Karpas-422 (cell line): ENCODE measurements around the gene GLIPR1L2. TPM values are rescaled to one million over a fixed set of nuclear protein-coding genes. Genes with fewer than 3 reads are reported as not detected.
A peak's percentile ranks its signal among the peaks of the same experiment; 100 is the strongest.

Experiments
- DNase-seq: peaks from one replicate; pipeline ENCODE4 v3.0.0-alpha.2; 2015
- H2AFZ ChIP-seq: fragments of 200-600 bp; sonication (generic); 2 replicates; pipeline ENCODE4 v1.6.1; 2014; ENCODE audit warnings: antibody characterized with exemption, low read length, mixed read lengths
- H3K27ac ChIP-seq: fragments of 200-600 bp; sonication (generic); 2 replicates; pipeline ENCODE4 v1.5.1; 2014; ENCODE audit warnings: mild to moderate bottlenecking, low read length, moderate library complexity
- H3K27me3 ChIP-seq: fragments of 200-600 bp; sonication (generic); 2 replicates; pipeline ENCODE4 v1.6.1; 2014; ENCODE audit warnings: low read length, mixed read lengths
- H3K36me3 ChIP-seq: fragments of 200-600 bp; sonication (generic); 2 replicates; pipeline ENCODE4 v1.6.1; 2014; ENCODE audit warnings: low read length, mixed read lengths; ENCODE audit not compliant: insufficient read depth
- H3K4me1 ChIP-seq: fragments of 200-600 bp; sonication (generic); 2 replicates; pipeline ENCODE4 v1.6.1; 2014; ENCODE audit warnings: mild to moderate bottlenecking, low read length, mixed read lengths
- H3K4me2 ChIP-seq: fragments of 200-600 bp; sonication (generic); 2 replicates; pipeline ENCODE4 v1.6.1; 2014; ENCODE audit warnings: low read length, low read depth, mild to moderate bottlenecking; ENCODE audit not compliant: poor library complexity, severe bottlenecking
- H3K4me3 ChIP-seq: fragments of 200-600 bp; sonication (generic); 2 replicates; pipeline ENCODE4 v1.5.1; 2014; ENCODE audit warnings: mild to moderate bottlenecking, antibody characterized with exemption, low read length, mixed read lengths
- H3K79me2 ChIP-seq: fragments of 200-600 bp; sonication (generic); 2 replicates; pipeline ENCODE4 v1.6.1; 2014; ENCODE audit warnings: mild to moderate bottlenecking, low read length, mixed read lengths
- H3K9ac ChIP-seq: fragments of 200-600 bp; sonication (generic); 2 replicates; pipeline ENCODE4 v1.6.0; 2014; ENCODE audit warnings: low read length
- H3K9me2 ChIP-seq: fragments of 200-600 bp; sonication (generic), shearing (Covaris generic); replicated peaks from 2 replicates; pipeline ENCODE4 v1.6.0; 2014; ENCODE audit warnings: mild to moderate bottlenecking, low read length, moderate library complexity; ENCODE audit not compliant: insufficient read depth
- H3K9me3 ChIP-seq: fragments of 300-700, 200-600 bp; sonication (generic); 2 replicates; pipeline ENCODE4 v1.6.1; 2014; ENCODE audit warnings: low read length, mixed read lengths
- H4K20me1 ChIP-seq: fragments of 200-600 bp; sonication (generic); 2 replicates; pipeline ENCODE4 v1.6.1; 2014; ENCODE audit warnings: mild to moderate bottlenecking, antibody characterized with exemption, low read length, low read depth; ENCODE audit not compliant: insufficient read depth
- total RNA-seq: library from RNA; depleted of rRNA; stranded (reverse); fragments of >200 nt; shearing (Covaris generic); gene quantifications from 2 replicates; pipeline ENCODE4 v1.2.3, GENCODE V29; 2014; ENCODE audit warnings: low replicate concordance; rRNA removed

GLIPR1L2 gene
- total RNA-seq, 1 experiment from 2014 or later, result not detected

GRCh38 chr12:75480469-75480949, 89.6 kb downstream of the GLIPR1L2 start, which contains the start of gene GLIPR1:
Gene GLIPR1, plus strand, starts transcription at chr12:75480755. Its CDS starts 126 bp downstream, at chr12:75480881.
- DNase-seq, result peak; percentile 92
- no peaks in the 10 kb centered on the region for H3K27me3 ChIP-seq
- peaks cover 37% of the 10 kb centered on the region for H3K79me2 ChIP-seq
- H3K9me3 ChIP-seq, result no peaks in the 10 kb centered on the region
- no peaks in the 10 kb centered on the region for H4K20me1 ChIP-seq
- peak within 1 kb of the TSS; percentile 93 for H3K27ac ChIP-seq
- peak within 1 kb of the TSS; percentile 77 for H3K9ac ChIP-seq
- no peaks in the 10 kb centered on the region for H3K9me2 ChIP-seq
- H3K4me3 ChIP-seq, result peak within 1 kb of the TSS; percentile 73
- H3K4me1 ChIP-seq, result peaks cover 88% of the 10 kb centered on the region
- peaks cover 7% of the 10 kb centered on the region; the same call in 1 of the 2 replicates for H3K36me3 ChIP-seq
- peak within 1 kb of the TSS; percentile 68 for H2AFZ ChIP-seq
- H3K4me2 ChIP-seq, result peak within 1 kb of the TSS; percentile 87

GRCh38 chr12:75481013-75481705, 90.3 kb downstream of the GLIPR1L2 start:
- peaks cover 42% of the 10 kb centered on the region for H3K79me2 ChIP-seq
- peak overlapping the region; percentile 73 for H3K4me3 ChIP-seq
- H3K4me2 ChIP-seq, result peak overlapping the region; percentile 87
- peaks cover 87% of the 10 kb centered on the region for H3K4me1 ChIP-seq
- H3K9me3 ChIP-seq, result no peaks in the 10 kb centered on the region
- no peaks in the 10 kb centered on the region for H3K27me3 ChIP-seq
- H3K27ac ChIP-seq, result peak overlapping the region; percentile 93
- H3K9ac ChIP-seq, result peak overlapping the region; percentile 77
- peaks cover 8% of the 10 kb centered on the region; the same call in 1 of the 2 replicates for H3K36me3 ChIP-seq
- DNase-seq, result peak; percentile 76
- H3K9me2 ChIP-seq, result no peaks in the 10 kb centered on the region
- no peaks in the 10 kb centered on the region for H4K20me1 ChIP-seq
- peak overlapping the region; percentile 68 for H2AFZ ChIP-seq

- Histone ChIP-seq H3K4me2 (peak overlapping the region; percentile 87), H3K36me3 (peaks cover 14% of the 10 kb centered on the region; the same call in 1 of the 2 replicates), H3K9ac (peak overlapping the region; percentile 77)
Measured at GRCh38 chr12:75481774-75482173, 90.9 kb downstream of the GLIPR1L2 start.

More at GRCh38 chr12:75481774-75482173, 90.9 kb downstream of the GLIPR1L2 start:
- Histone ChIP-seq H3K27me3 (no peaks in the 10 kb centered on the region), H2AFZ (0 out of 2 replicates have a peak overlapping the region, but pooled peaks have one; percentile 68), H3K27ac (peak overlapping the region; percentile 93), H3K4me1 (peaks cover 81% of the 10 kb centered on the region), H3K4me3 (peak overlapping the region; percentile 73), H3K9me3 (no peaks in the 10 kb centered on the region), H3K79me2 (peaks cover 48% of the 10 kb centered on the region), H4K20me1 (no peaks in the 10 kb centered on the region), H3K9me2 (no peaks in the 10 kb centered on the region)
- DNase-seq, result peak; percentile 73

Other genes with a start within 250 kb of the GLIPR1L2 start
- not detected in 2 replicates for gene KCNC2, start 181.2 kb upstream of the GLIPR1L2 start, total RNA-seq
- 34.0 and 50.2 TPM in 2 replicates for gene CAPS2, start 60.8 kb upstream of the GLIPR1L2 start, total RNA-seq
- gene GLIPR1L1, start 56.4 kb upstream of the GLIPR1L2 start, total RNA-seq, result not detected in 2 replicates
- 55.0 and 149 TPM in 2 replicates for gene GLIPR1, start 89.7 kb downstream of the GLIPR1L2 start, total RNA-seq
- 35.8 and 63.8 TPM in 2 replicates for gene KRR1, start 120.5 kb downstream of the GLIPR1L2 start, total RNA-seq